ENCODE results near the gene DMXL2. TPM values are rescaled to one million over a fixed set of nuclear protein-coding genes. Genes with fewer than 3 reads are reported as not detected.
"Not testable (repeated sequence)": the region's sequence is repeated elsewhere in the genome, so short reads cannot be mapped to it uniquely, and the experiment has no call there.

DMXL2 gene
- total RNA-seq, 2 experiments from 2014 or later, result 5.9 to 7.0 TPM

- no peak overlapping the region for H3K4me3 Mint-ChIP-seq
- intact Hi-C loops (cut with DNase I, micrococcal nuclease), result loop anchor here in 1 of 2 experiments (10.0 kb wide), 1 partner anchor 207 kb away; no protein-coding TSS in a partner anchor
- H3K4me1 Mint-ChIP-seq, result peaks cover 3% of the 10 kb centered on the region
- H3K9me3 Mint-ChIP-seq (ENCODE audit: low read depth), result no peaks in the 10 kb centered on the region
- ChIA-PET CTCF (no interaction called here), POLR2A (no interaction called here)
- ATAC-seq, result no peak
- H3K27ac Mint-ChIP-seq, result no peak overlapping the region
- H3K36me3 Mint-ChIP-seq (ENCODE audit: low read depth), result peaks cover 9% of the 10 kb centered on the region
- DNase-seq, result no peak
- H3K27me3 Mint-ChIP-seq, result no peaks in the 10 kb centered on the region
Measured at GRCh38 chr15:51491941-51492340, 130.6 kb downstream of the DMXL2 start.

DNA sequence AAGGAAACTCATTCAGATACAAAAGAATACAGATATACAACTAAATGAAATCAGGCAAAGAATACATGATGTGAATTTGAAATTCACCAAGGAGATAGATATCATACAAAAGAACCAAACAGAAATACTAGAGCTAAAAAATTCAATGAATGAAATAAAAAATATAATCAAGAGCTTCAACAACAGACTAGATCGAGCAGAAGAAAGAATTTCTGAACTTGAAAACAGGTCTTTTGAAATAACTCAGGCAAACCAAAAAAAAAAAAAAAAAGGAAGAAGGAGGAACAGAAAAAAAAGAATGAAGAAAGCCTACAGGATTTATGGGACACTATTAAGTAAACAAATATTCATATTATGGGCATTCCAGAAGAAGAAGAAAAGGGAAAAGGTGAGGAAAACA lies 137.8 kb downstream of the DMXL2 start:
- ATAC-seq (no peak), DNase-seq (no peak)
- Mint-ChIP-seq H3K9me3 (ENCODE audit: low read depth) (peaks cover 11% of the 10 kb centered on the region), H3K4me1 (no peaks in the 10 kb centered on the region), H3K27ac (no peak overlapping the region), H3K27me3 (no peaks in the 10 kb centered on the region), H3K36me3 (ENCODE audit: low read depth) (peaks cover 26% of the 10 kb centered on the region), H3K4me3 (no peak overlapping the region)
- ChIA-PET POLR2A (no interaction called here), CTCF (interaction anchor here (0.6 kb wide), 1 partner anchor 944 kb away, joined by 5 read pairs; no protein-coding TSS in a partner anchor)
- intact Hi-C loops (cut with DNase I, micrococcal nuclease), result no loop called here

- Mint-ChIP-seq H3K27ac (no peak overlapping the region), H3K4me1 (no peaks in the 10 kb centered on the region), H3K36me3 (ENCODE audit: low read depth) (peaks cover 26% of the 10 kb centered on the region), H3K9me3 (ENCODE audit: low read depth) (peaks cover 11% of the 10 kb centered on the region), H3K27me3 (no peaks in the 10 kb centered on the region), H3K4me3 (no peak overlapping the region)
- ATAC-seq (no peak), DNase-seq (no peak)
- intact Hi-C loops (cut with DNase I, micrococcal nuclease), result no loop called here
- ChIA-PET CTCF (no interaction called here), POLR2A (no interaction called here)
Measured at GRCh38 chr15:51483985-51484384, 138.6 kb downstream of the DMXL2 start.

GRCh38 chr15:51483520-51483919 lies 139.1 kb downstream of the DMXL2 start:
- intact Hi-C loops (cut with DNase I, micrococcal nuclease), result no loop called here
- DNase-seq, result no peak
- no peaks in the 10 kb centered on the region for H3K27me3 Mint-ChIP-seq
- H3K4me1 Mint-ChIP-seq, result no peaks in the 10 kb centered on the region
- CTCF ChIA-PET, result interaction anchor here (0.5 kb wide), 1 partner anchor 104 kb away, joined by 4 read pairs; no protein-coding TSS in a partner anchor
- no peak for ATAC-seq
- POLR2A ChIA-PET, result no interaction called here
- peaks cover 11% of the 10 kb centered on the region for H3K9me3 Mint-ChIP-seq (ENCODE audit: low read depth)
- peaks cover 23% of the 10 kb centered on the region for H3K36me3 Mint-ChIP-seq (ENCODE audit: low read depth)
- no peak overlapping the region for H3K27ac Mint-ChIP-seq
- H3K4me3 Mint-ChIP-seq, result no peak overlapping the region

DNA sequence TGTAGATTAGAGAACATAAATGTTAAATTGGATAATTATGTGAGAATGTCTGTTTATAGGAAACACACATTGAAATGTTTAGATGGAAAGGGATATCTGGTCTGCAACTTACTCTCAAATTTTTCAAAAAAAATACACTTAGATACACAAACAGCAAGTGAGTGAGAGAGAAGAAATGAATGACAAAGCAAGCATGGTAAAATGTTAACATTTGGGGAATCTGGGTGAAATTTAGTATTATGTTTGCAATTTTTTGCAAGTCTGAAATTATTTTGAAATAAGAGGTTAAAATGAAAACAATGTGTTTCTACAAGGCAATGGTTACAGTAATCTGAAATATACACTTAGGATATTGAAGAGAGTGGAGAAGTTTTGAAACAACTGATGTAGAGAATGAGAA lies 146.8 kb downstream of the DMXL2 start:
- ATAC-seq, result no peak
- Mint-ChIP-seq H3K9me3 (ENCODE audit: low read depth) (no peaks in the 10 kb centered on the region), H3K36me3 (ENCODE audit: low read depth) (peaks cover 1% of the 10 kb centered on the region), H3K4me3 (no peak overlapping the region), H3K4me1 (no peaks in the 10 kb centered on the region), H3K27ac (no peak overlapping the region), H3K27me3 (no peaks in the 10 kb centered on the region)
- ChIA-PET CTCF (no interaction called here), POLR2A (no interaction called here)
- intact Hi-C loops (cut with DNase I, micrococcal nuclease), result no loop called here
- no peak for DNase-seq

- no peaks in the 10 kb centered on the region for H3K36me3 Mint-ChIP-seq (ENCODE audit: low read depth)
- no peak overlapping the region for H3K4me3 Mint-ChIP-seq
- CTCF ChIA-PET, result no interaction called here
- H3K4me1 Mint-ChIP-seq, result no peaks in the 10 kb centered on the region
- no peak for DNase-seq
- H3K27me3 Mint-ChIP-seq, result no peaks in the 10 kb centered on the region
- POLR2A ChIA-PET, result no interaction called here
- H3K9me3 Mint-ChIP-seq (ENCODE audit: low read depth), result no peaks in the 10 kb centered on the region
- intact Hi-C loops (cut with DNase I, micrococcal nuclease), result no loop called here
- ATAC-seq, result no peak
- no peak overlapping the region for H3K27ac Mint-ChIP-seq
Measured at GRCh38 chr15:51470512-51470911, 152.1 kb downstream of the DMXL2 start.

GRCh38 chr15:51460796-51461195 lies 161.8 kb downstream of the DMXL2 start:
- intact Hi-C loops (cut with DNase I, micrococcal nuclease), result no loop called here

DNA sequence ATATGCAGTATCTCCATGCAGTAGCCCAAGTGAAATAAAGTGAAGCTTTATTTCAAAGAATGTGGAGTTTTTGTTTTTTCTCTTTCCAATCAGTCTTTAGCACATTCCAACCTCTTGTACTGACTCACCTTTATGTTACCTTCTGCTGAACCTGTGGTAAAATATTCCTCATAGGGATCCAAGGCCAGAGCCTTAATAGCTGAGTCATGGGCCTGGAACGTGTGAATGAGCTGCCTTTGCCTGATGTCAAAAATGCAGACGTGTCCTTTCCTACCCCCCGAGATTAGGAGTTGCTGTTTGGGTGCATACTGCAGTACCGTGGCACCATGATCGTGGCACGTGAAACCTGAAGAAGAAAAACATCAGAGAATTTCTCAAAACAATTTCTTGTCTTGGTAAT lies 172.6 kb downstream of the DMXL2 start:
- Mint-ChIP-seq H3K9me3 (ENCODE audit: low read depth) (no peaks in the 10 kb centered on the region), H3K27me3 (no peaks in the 10 kb centered on the region), H3K4me1 (no peaks in the 10 kb centered on the region), H3K36me3 (ENCODE audit: low read depth) (peaks cover 6% of the 10 kb centered on the region), H3K27ac (no peak overlapping the region), H3K4me3 (no peak overlapping the region)
- ATAC-seq, result no peak
- POLR2A ChIA-PET, result no interaction called here
- intact Hi-C loops (cut with DNase I, micrococcal nuclease), result no loop called here
- CTCF ChIA-PET, result no interaction called here
- no peak for DNase-seq

More at GRCh38 chr15:51460796-51461195, 161.8 kb downstream of the DMXL2 start:
- peaks cover 7% of the 10 kb centered on the region for H3K36me3 Mint-ChIP-seq (ENCODE audit: low read depth)
- DNase-seq (no peak), ATAC-seq (no peak)
- no peak overlapping the region for H3K4me3 Mint-ChIP-seq
- no peaks in the 10 kb centered on the region for H3K9me3 Mint-ChIP-seq (ENCODE audit: low read depth)
- H3K27me3 Mint-ChIP-seq, result no peaks in the 10 kb centered on the region
- no peaks in the 10 kb centered on the region for H3K4me1 Mint-ChIP-seq
- ChIA-PET POLR2A (no interaction called here), CTCF (no interaction called here)
- no peak overlapping the region for H3K27ac Mint-ChIP-seq

- intact Hi-C loops (cut with DNase I, micrococcal nuclease), result loop anchor here in 1 of 2 experiments (1.0 kb wide), 1 partner anchor 12 kb away; no protein-coding TSS in a partner anchor
Measured at GRCh38 chr15:51448622-51449399, 173.8 kb downstream of the DMXL2 start.

GRCh38 chr15:51447855-51448621 lies 174.5 kb downstream of the DMXL2 start:
- intact Hi-C loops (cut with DNase I, micrococcal nuclease), result no loop called here
- DNase-seq (no peak), ATAC-seq (no peak)
- Mint-ChIP-seq H3K9me3 (ENCODE audit: low read depth) (no peaks in the 10 kb centered on the region), H3K27me3 (no peaks in the 10 kb centered on the region), H3K36me3 (ENCODE audit: low read depth) (peaks cover 6% of the 10 kb centered on the region), H3K4me3 (no peak overlapping the region), H3K27ac (no peak overlapping the region), H3K4me1 (no peaks in the 10 kb centered on the region)
- ChIA-PET POLR2A (no interaction called here), CTCF (interaction anchor here (0.6 kb wide), 1 partner anchor 30 kb away, joined by 3 read pairs; no protein-coding TSS in a partner anchor)

More at GRCh38 chr15:51448622-51449399, 173.8 kb downstream of the DMXL2 start:
- ChIA-PET POLR2A (no interaction called here), CTCF (no interaction called here)
- no peak for ATAC-seq
- H3K9me3 Mint-ChIP-seq (ENCODE audit: low read depth), result no peaks in the 10 kb centered on the region
- no peaks in the 10 kb centered on the region for H3K4me1 Mint-ChIP-seq
- no peak overlapping the region for H3K4me3 Mint-ChIP-seq
- H3K27ac Mint-ChIP-seq, result no peak overlapping the region
- no peaks in the 10 kb centered on the region for H3K27me3 Mint-ChIP-seq
- H3K36me3 Mint-ChIP-seq (ENCODE audit: low read depth), result peaks cover 6% of the 10 kb centered on the region
- DNase-seq, result no peak

DNA sequence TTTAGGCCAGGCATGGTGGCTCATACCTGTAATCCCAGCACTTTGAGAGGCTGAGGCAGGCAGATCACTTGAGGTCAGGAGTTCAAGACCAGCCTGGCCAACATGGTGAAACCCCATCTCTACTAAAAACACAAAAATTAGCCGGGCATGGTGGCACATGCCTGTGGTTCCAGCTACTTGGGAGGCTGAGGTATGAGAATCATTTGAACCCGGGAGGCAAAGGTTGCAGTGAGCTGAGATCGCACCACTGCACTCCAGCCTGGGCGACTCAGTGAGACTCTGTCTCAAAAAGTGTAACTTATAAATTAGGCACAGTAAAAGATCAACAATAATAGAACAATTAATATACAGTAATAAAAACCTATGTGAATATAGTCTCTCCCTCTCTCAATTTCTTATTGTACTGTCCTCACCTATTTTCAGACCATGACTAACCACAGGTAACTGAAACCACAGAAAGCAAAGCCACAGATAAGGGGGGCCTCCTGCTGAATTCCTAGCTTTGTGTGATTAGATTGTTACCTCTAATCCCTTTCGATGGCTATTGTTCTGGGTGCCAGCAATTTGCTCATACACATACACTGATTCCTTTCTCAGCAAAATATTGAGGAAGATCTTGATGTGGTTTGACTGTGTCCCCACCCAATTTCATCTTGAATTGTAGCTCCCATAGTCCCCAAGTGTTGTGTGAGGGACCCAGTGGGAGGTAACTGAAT lies 176.4 kb downstream of the DMXL2 start:
- ATAC-seq; DNase-seq; H3K4me3 Mint-ChIP-seq; H3K27me3 Mint-ChIP-seq; H3K36me3 Mint-ChIP-seq (ENCODE audit: low read depth); H3K9me3 Mint-ChIP-seq (ENCODE audit: low read depth); H3K27ac Mint-ChIP-seq; H3K4me1 Mint-ChIP-seq; CTCF ChIA-PET; POLR2A ChIA-PET; intact Hi-C loops (cut with DNase I, micrococcal nuclease): not testable (repeated sequence)

All from activated CD4-positive, alpha-beta T cell treated with anti-CD3 and anti-CD28 coated beads for 36 hours (primary cell).